ENCODE data around the gene INAVA. TPM values are rescaled to one million over a fixed set of nuclear protein-coding genes. Genes with fewer than 3 reads are reported as not detected.

INAVA gene
- total and polyA plus RNA-seq, 4 donors: 0.19 to 3.1 (median 0.50) TPM

DNA sequence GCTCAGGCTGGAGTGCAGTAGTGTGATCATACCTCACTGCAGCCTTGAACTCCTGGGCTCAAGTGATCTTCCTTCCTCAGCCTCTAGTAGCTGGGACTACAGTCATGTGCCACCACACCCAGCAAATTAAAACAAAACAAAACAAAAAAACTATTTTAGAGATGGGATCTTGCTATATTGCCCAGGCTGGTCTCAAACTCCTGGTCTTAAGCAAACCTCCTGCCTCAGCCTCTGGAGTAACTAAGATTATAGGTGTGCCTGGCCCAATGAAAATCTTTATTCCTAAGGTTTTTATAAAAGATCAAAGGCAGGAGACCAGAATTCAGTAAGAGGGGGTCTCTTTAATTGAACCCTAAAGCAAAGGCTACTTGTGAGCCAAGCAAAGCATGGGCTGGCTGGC, 10.1 kb downstream of the INAVA start:
- H3K27ac ChIP-seq (ENCODE audit: low read depth in 1 of 2, low read length in 2 of 2): no peak overlapping the region
- DNase-seq (ENCODE audit: low spot score): no peak
- no peaks in the 10 kb centered on the region for H3K36me3 ChIP-seq (ENCODE audit: control insufficient read depth in 4 of 4, insufficient read depth in 3 of 4, low read depth in 1 of 4, low read length in 3 of 4)
- TF ChIP-seq FOXA1 (IDR thresholded peaks at IDR 0.05) (no peak), NR2F2 (IDR thresholded peaks at IDR 0.05) (no peak)
- TF ChIP-seq, protein P1, sequence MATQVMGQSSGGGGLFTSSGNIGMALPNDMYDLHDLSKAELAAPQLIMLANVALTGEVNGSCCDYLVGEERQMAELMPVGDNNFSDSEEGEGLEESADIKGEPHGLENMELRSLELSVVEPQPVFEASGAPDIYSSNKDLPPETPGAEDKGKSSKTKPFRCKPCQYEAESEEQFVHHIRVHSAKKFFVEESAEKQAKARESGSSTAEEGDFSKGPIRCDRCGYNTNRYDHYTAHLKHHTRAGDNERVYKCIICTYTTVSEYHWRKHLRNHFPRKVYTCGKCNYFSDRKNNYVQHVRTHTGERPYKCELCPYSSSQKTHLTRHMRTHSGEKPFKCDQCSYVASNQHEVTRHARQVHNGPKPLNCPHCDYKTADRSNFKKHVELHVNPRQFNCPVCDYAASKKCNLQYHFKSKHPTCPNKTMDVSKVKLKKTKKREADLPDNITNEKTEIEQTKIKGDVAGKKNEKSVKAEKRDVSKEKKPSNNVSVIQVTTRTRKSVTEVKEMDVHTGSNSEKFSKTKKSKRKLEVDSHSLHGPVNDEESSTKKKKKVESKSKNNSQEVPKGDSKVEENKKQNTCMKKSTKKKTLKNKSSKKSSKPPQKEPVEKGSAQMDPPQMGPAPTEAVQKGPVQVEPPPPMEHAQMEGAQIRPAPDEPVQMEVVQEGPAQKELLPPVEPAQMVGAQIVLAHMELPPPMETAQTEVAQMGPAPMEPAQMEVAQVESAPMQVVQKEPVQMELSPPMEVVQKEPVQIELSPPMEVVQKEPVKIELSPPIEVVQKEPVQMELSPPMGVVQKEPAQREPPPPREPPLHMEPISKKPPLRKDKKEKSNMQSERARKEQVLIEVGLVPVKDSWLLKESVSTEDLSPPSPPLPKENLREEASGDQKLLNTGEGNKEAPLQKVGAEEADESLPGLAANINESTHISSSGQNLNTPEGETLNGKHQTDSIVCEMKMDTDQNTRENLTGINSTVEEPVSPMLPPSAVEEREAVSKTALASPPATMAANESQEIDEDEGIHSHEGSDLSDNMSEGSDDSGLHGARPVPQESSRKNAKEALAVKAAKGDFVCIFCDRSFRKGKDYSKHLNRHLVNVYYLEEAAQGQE (IDR thresholded peaks at IDR 0.05): no peak
- H3K9ac ChIP-seq (ENCODE audit: low read depth in 1 of 2, low read length in 2 of 2): no peak overlapping the region
- no peaks in the 10 kb centered on the region for H3K27me3 ChIP-seq (ENCODE audit: control insufficient read depth in 4 of 4, insufficient read depth in 4 of 4, low read length in 3 of 4)
- H3K4me1 ChIP-seq (ENCODE audit: control insufficient read depth in 4 of 4, insufficient read depth in 4 of 4, low read length in 3 of 4): no peaks in the 10 kb centered on the region
- H3K4me3 ChIP-seq (ENCODE audit: low read depth in 1 of 3, low read length in 3 of 3): no peak overlapping the region
- H3K9me3 ChIP-seq (ENCODE audit: control insufficient read depth in 4 of 4, low read length in 3 of 4): no peaks in the 10 kb centered on the region

DNA sequence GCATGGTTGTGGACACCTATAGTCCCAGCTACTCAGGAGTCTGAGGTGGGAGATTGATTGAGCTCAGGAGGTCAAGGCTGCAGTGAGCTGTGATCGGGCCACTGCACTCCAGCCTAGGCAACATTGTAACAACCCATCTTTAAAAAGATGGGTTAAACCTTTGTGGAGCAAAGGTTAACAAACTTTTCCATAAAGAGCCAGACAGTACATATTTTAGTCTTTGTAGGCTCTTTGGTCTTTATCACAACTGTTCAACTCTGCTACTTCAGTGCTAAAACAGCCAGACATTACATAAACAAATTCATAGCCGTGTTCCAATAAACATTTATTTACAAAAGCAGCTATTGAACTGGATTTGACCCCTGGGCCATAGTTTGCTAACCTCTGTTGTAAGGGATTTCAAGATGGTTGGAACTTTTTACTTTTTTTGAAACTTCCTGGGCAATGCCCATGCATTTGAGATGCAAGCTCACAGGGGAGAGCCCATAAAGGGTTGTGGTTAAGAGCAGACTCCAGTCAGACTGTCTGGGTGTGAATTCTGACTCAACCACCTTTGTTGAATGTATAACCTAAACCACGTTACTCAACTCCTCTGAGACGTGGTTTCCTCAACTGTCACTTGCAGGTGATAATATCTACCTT, 10.8 kb downstream of the INAVA start:
- H3K27ac ChIP-seq (ENCODE audit: low read depth in 1 of 2, low read length in 2 of 2): no peak overlapping the region
- H3K4me1 ChIP-seq (ENCODE audit: control insufficient read depth in 4 of 4, insufficient read depth in 4 of 4, low read length in 3 of 4): no peaks in the 10 kb centered on the region
- no peak overlapping the region for H3K4me3 ChIP-seq (ENCODE audit: low read depth in 1 of 3, low read length in 3 of 3)
- WGBS: 58% methylated on average over 4 of the region's 4 CpGs
- no peaks in the 10 kb centered on the region for H3K9me3 ChIP-seq (ENCODE audit: control insufficient read depth in 4 of 4, low read length in 3 of 4)
- no peak for DNase-seq (ENCODE audit: low spot score)
- TF ChIP-seq, protein P2, sequence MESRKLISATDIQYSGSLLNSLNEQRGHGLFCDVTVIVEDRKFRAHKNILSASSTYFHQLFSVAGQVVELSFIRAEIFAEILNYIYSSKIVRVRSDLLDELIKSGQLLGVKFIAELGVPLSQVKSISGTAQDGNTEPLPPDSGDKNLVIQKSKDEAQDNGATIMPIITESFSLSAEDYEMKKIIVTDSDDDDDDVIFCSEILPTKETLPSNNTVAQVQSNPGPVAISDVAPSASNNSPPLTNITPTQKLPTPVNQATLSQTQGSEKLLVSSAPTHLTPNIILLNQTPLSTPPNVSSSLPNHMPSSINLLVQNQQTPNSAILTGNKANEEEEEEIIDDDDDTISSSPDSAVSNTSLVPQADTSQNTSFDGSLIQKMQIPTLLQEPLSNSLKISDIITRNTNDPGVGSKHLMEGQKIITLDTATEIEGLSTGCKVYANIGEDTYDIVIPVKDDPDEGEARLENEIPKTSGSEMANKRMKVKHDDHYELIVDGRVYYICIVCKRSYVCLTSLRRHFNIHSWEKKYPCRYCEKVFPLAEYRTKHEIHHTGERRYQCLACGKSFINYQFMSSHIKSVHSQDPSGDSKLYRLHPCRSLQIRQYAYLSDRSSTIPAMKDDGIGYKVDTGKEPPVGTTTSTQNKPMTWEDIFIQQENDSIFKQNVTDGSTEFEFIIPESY (IDR thresholded peaks at IDR 0.05): no peak
- TF ChIP-seq HNF4A (conservative IDR thresholded peaks at IDR 0.05) (no peak), YY1 (IDR thresholded peaks at IDR 0.05) (no peak), HNF4G (IDR thresholded peaks at IDR 0.05) (no peak), GABPA (IDR thresholded peaks at IDR 0.05 in 1 of 2, conservative IDR thresholded peaks at IDR 0.05 in 1 of 2) (no peak), FOXA1 (IDR thresholded peaks at IDR 0.05) (no peak), SP1 (IDR thresholded peaks at IDR 0.05) (no peak), EGR1 (IDR thresholded peaks at IDR 0.05; ENCODE audit: low read depth in 2 of 2) (no peak), JUND (IDR thresholded peaks at IDR 0.05) (no peak), NR2F2 (IDR thresholded peaks at IDR 0.05) (no peak), RXRA (IDR thresholded peaks at IDR 0.05) (no peak), TAF1 (conservative IDR thresholded peaks at IDR 0.05) (no peak), FOXA2 (IDR thresholded peaks at IDR 0.05) (no peak), RAD21 (IDR thresholded peaks at IDR 0.05) (no peak)
- TF ChIP-seq, protein P3, sequence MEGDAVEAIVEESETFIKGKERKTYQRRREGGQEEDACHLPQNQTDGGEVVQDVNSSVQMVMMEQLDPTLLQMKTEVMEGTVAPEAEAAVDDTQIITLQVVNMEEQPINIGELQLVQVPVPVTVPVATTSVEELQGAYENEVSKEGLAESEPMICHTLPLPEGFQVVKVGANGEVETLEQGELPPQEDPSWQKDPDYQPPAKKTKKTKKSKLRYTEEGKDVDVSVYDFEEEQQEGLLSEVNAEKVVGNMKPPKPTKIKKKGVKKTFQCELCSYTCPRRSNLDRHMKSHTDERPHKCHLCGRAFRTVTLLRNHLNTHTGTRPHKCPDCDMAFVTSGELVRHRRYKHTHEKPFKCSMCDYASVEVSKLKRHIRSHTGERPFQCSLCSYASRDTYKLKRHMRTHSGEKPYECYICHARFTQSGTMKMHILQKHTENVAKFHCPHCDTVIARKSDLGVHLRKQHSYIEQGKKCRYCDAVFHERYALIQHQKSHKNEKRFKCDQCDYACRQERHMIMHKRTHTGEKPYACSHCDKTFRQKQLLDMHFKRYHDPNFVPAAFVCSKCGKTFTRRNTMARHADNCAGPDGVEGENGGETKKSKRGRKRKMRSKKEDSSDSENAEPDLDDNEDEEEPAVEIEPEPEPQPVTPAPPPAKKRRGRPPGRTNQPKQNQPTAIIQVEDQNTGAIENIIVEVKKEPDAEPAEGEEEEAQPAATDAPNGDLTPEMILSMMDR (IDR thresholded peaks at IDR 0.05; ENCODE audit: low read depth, low read length, missing input control): no peak
- TF ChIP-seq, protein P4, sequence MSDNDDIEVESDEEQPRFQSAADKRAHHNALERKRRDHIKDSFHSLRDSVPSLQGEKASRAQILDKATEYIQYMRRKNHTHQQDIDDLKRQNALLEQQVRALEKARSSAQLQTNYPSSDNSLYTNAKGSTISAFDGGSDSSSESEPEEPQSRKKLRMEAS (IDR thresholded peaks at IDR 0.05): no peak
- TF ChIP-seq, protein P5, sequence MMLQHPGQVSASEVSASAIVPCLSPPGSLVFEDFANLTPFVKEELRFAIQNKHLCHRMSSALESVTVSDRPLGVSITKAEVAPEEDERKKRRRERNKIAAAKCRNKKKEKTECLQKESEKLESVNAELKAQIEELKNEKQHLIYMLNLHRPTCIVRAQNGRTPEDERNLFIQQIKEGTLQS (IDR thresholded peaks at IDR 0.05): no peak
- TF ChIP-seq, protein P1 (IDR thresholded peaks at IDR 0.05): no peak
- no peaks in the 10 kb centered on the region for H3K36me3 ChIP-seq (ENCODE audit: control insufficient read depth in 4 of 4, insufficient read depth in 3 of 4, low read depth in 1 of 4, low read length in 3 of 4)
- no peak overlapping the region for H3K9ac ChIP-seq (ENCODE audit: low read depth in 1 of 2, low read length in 2 of 2)
- H3K27me3 ChIP-seq (ENCODE audit: control insufficient read depth in 4 of 4, insufficient read depth in 4 of 4, low read length in 3 of 4): no peaks in the 10 kb centered on the region

Data from liver (tissue), 9 donors.